GM12801 (cell line): ENCODE results near the gene DSE.

Experiments
- CTCF ChIP-seq: IDR thresholded peaks from one replicate; pipeline ENCODE4 v1.5.1; 2011; ENCODE audit warnings: control low read depth; ENCODE audit not compliant: insufficient read length; ENCODE audit errors: extremely low read depth

Gene DSE

GRCh38 chr6:116385459-116385802 is 14.7 kb downstream of the DSE start:
- TF ChIP-seq CTCF, result no peak

GRCh38 chr6:116385921-116386320 is 15.2 kb downstream of the DSE start:
- TF ChIP-seq CTCF, result no peak

GRCh38 chr6:116386581-116387299 is 16.0 kb downstream of the DSE start:
- no peak for TF ChIP-seq CTCF

GRCh38 chr6:116387374-116387773 is 16.6 kb downstream of the DSE start:
- no peak for TF ChIP-seq CTCF

GRCh38 chr6:116388924-116389323 is 18.2 kb downstream of the DSE start:
- TF ChIP-seq CTCF, result no peak

GRCh38 chr6:116389357-116389756 is 18.6 kb downstream of the DSE start:
- TF ChIP-seq CTCF, result no peak

- TF ChIP-seq CTCF, result no peak
These were observed 19.8 kb downstream of the DSE start for GRCh38 chr6:116390581-116390980.
